Progenitor cell of endocrine pancreas (in vitro differentiated cells): ENCODE data around the gene ARL3. TPM values are rescaled to one million over a fixed set of nuclear protein-coding genes. Genes with fewer than 3 reads are reported as not detected.

Experiments
- DNase-seq: peaks from one replicate; pipeline ENCODE4 v3.0.0; 2021; ENCODE audit warnings: low spot score; ENCODE audit not compliant: unreplicated experiment
- H3K27ac Mint-ChIP-seq: 2 replicates; pipeline ENCODE4 v1.8.0; 2021; ENCODE audit warnings: mild to moderate bottlenecking, moderate library complexity, mixed read lengths
- H3K27me3 Mint-ChIP-seq: 2 replicates; pipeline ENCODE4 v1.8.0; 2021; ENCODE audit warnings: mixed read lengths
- H3K36me3 Mint-ChIP-seq: 2 replicates; pipeline ENCODE4 v1.8.0; 2022; ENCODE audit warnings: mixed read lengths; ENCODE audit not compliant: insufficient read depth
- H3K4me1 Mint-ChIP-seq: 2 replicates; pipeline ENCODE4 v1.8.0; 2021; ENCODE audit warnings: low read depth, mixed read lengths
- H3K4me3 Mint-ChIP-seq: 2 replicates; pipeline ENCODE4 v1.8.0; 2021; ENCODE audit warnings: low read depth, mild to moderate bottlenecking, moderate library complexity, mixed read lengths
- H3K9me3 Mint-ChIP-seq: 2 replicates; pipeline ENCODE4 v1.8.0; 2021; ENCODE audit warnings: low read depth, mixed read lengths
- CTCF ChIP-seq: fragments of 200-600 bp; sonication (generic); IDR thresholded peaks from one replicate; pipeline ENCODE4 v1.5.0; 2021; ENCODE audit warnings: antibody characterized with exemption, mild to moderate bottlenecking; ENCODE audit not compliant: unreplicated experiment
- total RNA-seq: library from RNA; stranded (reverse); gene quantifications from 2 replicates; pipeline ENCODE4 v1.2.1, GENCODE V29; 2021

The ARL3 gene
- total RNA-seq, 1 donor from 2014 or later, result 25.0 TPM

GRCh38 chr10:102632394-102633111 lies 81.6 kb downstream of the ARL3 start:
- H3K36me3 Mint-ChIP-seq, result peaks cover 6% of the 10 kb centered on the region
- TF ChIP-seq CTCF, result no peak
- no peak overlapping the region for H3K27ac Mint-ChIP-seq
- H3K27me3 Mint-ChIP-seq, result no peaks in the 10 kb centered on the region
- DNase-seq, result no peak
- peaks cover 16% of the 10 kb centered on the region for H3K4me1 Mint-ChIP-seq
- H3K9me3 Mint-ChIP-seq, result peaks cover 3% of the 10 kb centered on the region
- H3K4me3 Mint-ChIP-seq, result no peak overlapping the region

DNA sequence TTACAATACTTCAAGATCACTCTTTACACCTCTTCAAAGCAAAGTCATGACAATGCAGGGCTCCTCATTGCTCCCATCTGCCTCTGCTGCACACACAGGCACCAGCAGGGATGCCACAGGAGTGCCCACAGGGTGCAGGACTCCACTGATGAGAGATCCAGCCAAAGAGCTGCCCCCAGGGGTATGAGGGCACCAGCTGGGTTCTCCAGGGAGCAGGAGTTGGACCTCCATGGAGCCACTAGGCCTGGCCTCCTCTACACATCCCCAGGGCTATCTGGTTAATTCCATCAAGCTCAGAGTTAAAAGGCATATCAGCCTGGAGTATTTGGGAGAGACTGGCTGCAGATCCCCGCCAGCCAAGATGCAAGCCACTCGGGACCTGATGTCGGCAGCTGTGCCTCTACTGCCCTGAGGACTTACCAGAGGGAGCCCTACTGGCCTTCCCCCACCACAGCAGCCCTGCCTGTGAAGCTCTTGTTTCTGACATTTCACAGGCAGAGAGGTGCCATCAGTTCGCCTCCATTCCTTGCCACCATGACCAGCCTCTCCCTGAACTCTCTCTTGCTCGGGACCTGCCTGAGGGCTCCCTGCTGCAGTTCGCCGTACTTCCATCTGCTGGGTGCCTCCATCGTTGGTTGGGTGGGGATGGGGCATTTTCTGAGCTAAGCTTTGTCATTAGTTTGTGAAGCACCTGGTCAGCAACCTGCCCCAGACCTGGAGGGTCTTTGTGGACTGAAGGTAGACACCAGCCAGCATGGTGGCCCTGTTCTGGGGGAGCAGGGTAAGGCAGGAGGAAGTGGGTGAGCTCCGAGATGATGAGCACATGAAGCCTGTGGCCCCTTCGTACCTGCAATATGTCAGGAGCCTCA lies 82.4 kb downstream of the ARL3 start:
- Mint-ChIP-seq H3K27ac (no peak overlapping the region), H3K4me3 (no peak overlapping the region), H3K36me3 (peaks cover 8% of the 10 kb centered on the region), H3K27me3 (no peaks in the 10 kb centered on the region), H3K4me1 (peaks cover 23% of the 10 kb centered on the region), H3K9me3 (peaks cover 2% of the 10 kb centered on the region)
- TF ChIP-seq CTCF, result no peak
- no peak for DNase-seq

- H3K27ac Mint-ChIP-seq, result peak overlapping the region; percentile 21
- H3K4me3 Mint-ChIP-seq, result no peak overlapping the region
These were observed 83.5 kb downstream of the ARL3 start for GRCh38 chr10:102630663-102631062.

GRCh38 chr10:102629661-102630614 lies 84.3 kb downstream of the ARL3 start:
- H3K4me3 Mint-ChIP-seq, result no peak overlapping the region
- TF ChIP-seq CTCF, result no peak
- peak overlapping the region; percentile 93 for H3K27ac Mint-ChIP-seq
- no peak for DNase-seq
- H3K9me3 Mint-ChIP-seq, result no peaks in the 10 kb centered on the region
- no peaks in the 10 kb centered on the region for H3K27me3 Mint-ChIP-seq
- H3K36me3 Mint-ChIP-seq, result peaks cover 8% of the 10 kb centered on the region
- peaks cover 28% of the 10 kb centered on the region for H3K4me1 Mint-ChIP-seq

More at GRCh38 chr10:102630663-102631062, 83.5 kb downstream of the ARL3 start:
- no peaks in the 10 kb centered on the region for H3K27me3 Mint-ChIP-seq
- peaks cover 8% of the 10 kb centered on the region for H3K36me3 Mint-ChIP-seq
- peaks cover 25% of the 10 kb centered on the region for H3K4me1 Mint-ChIP-seq
- no peaks in the 10 kb centered on the region for H3K9me3 Mint-ChIP-seq
- DNase-seq, result no peak
- TF ChIP-seq CTCF, result no peak
